NCI-H1105 treated with DMSO at 0.1 percent for 48 hours (cell line): Measurements from ENCODE around the gene TCF12.

Experiments
- DNase-seq: peaks from one replicate; lab custom pipeline; 2025; lab: John Stamatoyannopoulos, UW

The TCF12 gene

GRCh38 chr15:56918046-56918938 lies at the start of gene TCF12:
TSS of gene TCF12 (plus strand) at chr15:56918644. CDS start at chr15:56919914, 1,270 bp downstream.
- DNase-seq: peak; percentile 68

GRCh38 chr15:56869573-56869972 lies 48.9 kb upstream of the TCF12 start:
- DNase-seq: peak; percentile 6

GRCh38 chr15:56871185-56871584 lies 47.3 kb upstream of the TCF12 start:
- DNase-seq: no peak

GRCh38 chr15:56871867-56872266 lies 46.6 kb upstream of the TCF12 start:
- no peak for DNase-seq

- DNase-seq: no peak
Measured at GRCh38 chr15:56877255-56877970, 41.0 kb upstream of the TCF12 start.

DNA sequence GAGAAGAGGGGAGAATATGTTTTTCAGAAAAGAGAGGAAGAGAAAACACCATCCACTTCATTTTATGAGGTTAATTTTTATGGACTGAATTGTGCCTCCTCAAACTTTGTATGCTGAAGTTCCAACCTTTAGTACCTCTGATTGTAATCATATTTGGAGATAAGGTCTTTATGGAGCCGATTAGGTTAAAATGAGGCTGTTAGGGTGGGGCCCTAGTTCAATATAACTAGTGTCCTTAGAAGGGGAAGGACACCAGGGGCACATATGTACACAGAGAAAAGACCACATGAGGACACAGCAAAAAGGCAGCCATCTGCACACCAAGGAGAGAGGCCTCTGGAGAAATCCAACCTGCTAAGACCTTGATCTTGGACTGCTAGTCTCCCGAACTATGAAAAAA lies 38.9 kb upstream of the TCF12 start:
- no peak for DNase-seq

GRCh38 chr15:56883088-56883487 lies 35.4 kb upstream of the TCF12 start:
- DNase-seq: no peak

DNA sequence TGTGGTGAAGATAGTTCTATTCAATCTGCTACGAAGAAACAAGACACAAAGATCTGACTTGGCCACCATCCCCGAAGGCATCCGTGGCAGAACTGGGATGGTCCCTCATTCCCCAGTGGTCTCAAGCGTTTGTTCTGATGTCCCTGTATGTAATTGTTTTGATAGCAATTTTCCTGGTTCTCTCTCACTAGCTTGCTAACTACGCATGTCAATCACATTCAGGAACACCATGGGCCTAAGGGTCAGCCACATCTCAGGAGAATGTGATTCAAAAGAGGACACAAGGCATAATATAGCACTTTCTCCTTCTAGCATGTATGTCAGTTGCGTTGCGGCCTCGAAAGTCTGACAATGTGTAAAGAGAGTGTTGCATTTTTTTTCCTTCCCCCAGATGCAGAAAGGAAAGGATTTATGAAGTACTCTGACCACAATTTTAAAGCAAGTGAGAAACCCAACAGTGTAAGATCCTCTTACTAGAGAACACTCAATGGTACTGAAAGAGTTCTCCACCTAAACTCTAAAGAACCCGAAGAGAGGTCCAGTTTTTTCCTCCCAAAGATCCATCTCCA lies 32.0 kb upstream of the TCF12 start:
- DNase-seq: no peak

GRCh38 chr15:56886932-56887781 lies 31.3 kb upstream of the TCF12 start:
- peak; percentile 82 for DNase-seq

DNA sequence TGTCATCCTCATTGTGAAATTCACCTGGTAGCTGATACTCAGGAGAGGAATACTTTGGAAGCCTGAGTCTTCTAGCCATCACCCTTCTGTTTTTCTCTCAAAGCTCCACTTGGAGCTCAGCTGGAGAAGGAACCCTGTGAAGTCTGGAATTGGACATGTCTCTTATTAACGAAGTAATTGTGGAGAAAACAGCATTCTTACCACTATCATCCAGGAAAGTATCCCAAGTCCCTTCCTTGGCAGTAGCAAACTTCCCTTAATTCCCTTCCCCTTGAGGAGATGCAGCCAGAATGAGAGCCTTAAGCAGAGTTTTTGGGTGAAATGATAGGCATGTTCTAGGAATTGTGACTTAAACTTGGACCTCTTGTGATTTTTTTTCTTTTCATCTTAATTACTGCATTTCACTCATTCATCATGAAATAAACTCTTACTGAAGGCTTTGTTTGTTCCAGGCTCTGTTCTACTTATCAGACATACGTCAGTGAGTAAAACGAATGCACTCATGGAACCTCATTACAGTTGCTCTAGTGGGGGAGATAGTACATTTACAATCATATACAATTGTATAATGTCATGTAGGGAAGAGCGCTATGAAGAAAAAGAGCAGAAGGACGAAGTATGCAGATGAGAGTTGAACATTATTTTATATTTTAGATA lies 30.5 kb upstream of the TCF12 start:
- no peak for DNase-seq

DNA sequence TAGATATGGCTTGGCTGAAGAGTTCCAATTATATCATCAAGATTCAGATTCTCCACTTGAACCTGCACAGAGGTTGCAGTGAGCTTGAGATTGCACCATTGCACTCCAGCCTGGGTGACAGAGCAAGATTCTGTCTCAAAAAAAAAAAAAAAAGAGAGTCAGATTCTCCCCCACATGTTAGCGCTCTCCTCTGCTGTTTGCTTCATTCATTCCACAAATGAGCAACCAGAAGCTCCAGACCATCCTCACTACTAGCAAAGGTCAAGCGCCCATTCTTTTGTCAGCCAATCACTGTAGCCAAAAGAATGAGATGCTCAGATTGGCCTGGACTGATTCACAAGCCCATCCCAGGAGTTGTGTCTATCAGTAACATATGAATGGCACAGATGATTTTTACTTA lies 28.4 kb upstream of the TCF12 start:
- no peak for DNase-seq

- no peak for DNase-seq
Measured at GRCh38 chr15:56891852-56892440, 26.5 kb upstream of the TCF12 start.

DNA sequence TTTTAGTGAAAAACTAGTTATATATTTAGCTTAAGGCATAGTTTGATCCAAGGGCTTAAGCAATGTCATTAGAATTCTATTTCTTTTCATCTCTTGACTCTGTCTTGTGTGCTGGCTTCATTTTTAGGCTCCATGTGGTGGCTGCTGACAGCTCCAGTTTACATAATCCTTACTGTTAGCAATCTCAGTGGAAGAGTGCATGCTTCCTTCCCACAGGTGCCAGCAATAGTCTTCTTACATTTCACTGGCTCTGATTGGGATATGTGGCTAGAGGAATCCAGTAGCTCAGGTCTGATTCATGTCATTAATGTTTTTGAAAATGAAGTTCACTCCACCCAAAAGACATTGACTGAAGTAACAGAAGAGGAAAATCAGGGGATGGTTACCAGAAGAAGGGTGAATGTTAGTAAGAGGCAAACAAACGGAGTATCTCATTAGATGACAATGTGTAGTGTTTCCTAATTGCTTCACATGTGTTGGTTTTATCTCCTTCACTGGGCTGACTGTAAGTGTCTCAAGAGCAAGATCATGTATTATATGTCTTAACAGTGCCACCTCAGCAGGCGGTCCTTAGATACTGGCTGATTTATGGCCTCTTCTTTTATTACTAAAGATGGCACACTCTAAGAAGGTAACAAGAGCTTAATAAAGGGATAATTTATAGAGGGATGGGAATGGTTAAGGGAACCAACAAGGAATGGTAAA lies 25.6 kb upstream of the TCF12 start:
- DNase-seq: no peak

DNA sequence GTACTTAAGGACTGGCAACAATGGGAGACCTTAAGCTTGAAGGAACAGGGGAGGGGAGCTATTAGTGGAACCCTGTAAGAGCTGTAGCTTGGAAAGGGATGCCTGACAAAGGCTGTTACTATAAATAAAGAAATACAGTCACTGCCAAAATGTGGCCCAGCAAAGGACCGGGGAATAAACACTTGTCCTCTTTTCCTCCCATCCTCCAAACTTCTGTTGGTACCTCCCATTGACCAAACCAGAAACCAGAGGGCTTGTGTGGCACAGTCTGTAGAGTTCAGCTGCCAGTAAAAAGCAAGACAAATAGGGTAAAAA lies 25.1 kb upstream of the TCF12 start:
- no peak for DNase-seq

DNA sequence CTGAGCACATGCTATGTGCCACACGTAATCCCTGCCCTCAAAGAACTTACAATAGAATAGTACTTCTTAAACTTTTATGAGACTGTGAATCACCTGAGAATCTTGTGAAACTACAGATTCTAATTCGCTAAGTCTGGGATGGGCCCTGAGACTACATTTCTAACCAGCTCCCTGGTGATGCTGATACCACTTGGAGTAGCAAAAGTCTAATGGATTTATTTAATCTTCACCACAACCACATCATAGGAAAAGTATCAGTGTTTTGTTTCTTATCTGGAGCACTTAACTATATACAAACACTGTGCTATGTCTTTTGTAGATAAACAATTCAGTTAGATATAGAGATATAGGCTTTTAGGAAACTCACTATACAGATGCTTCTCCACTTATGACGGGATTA lies 23.8 kb upstream of the TCF12 start:
- DNase-seq: no peak

DNA sequence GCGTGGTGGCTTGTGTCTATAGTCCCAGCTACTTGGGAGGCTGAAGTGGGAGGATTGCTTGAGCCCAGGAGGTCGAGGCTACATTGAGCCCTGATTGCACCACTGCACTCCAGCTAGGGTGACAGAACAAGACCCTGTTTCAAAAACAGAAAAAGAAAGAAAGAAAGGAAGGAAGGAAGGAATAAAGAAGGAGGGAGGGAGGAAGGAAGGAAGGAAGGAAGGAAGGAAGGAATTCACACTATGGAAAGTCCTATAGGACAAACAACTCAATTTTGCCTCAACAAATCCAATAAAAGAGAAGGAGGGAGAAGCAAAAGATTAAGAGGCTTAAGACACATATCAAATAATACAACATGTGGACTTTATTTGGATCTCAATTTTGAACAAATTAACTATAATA lies 16.5 kb upstream of the TCF12 start:
- DNase-seq: no peak

DNA sequence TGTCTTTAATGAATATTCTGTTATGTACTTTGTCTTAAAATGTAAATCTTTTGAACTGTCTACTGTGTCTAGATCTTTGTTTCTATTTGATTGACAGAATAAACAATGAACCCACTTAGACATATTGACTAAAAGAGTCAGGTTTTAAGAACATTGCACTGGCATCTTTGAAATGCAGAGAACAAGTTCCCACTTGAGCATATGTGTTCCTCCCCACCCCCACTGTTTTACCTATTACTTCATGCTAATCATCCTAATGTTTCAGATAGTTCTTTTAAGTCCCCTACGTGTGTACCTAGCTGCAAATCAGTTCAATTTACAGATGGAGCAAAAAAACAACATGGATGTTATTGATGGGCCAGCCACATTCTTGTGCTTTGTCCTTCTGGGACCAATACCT lies 11.7 kb upstream of the TCF12 start:
- DNase-seq: no peak

- DNase-seq: no peak
Measured at GRCh38 chr15:56910801-56911200, 7.6 kb upstream of the TCF12 start.

- DNase-seq: no peak
Measured at GRCh38 chr15:56913241-56913640, 5.2 kb upstream of the TCF12 start.

DNA sequence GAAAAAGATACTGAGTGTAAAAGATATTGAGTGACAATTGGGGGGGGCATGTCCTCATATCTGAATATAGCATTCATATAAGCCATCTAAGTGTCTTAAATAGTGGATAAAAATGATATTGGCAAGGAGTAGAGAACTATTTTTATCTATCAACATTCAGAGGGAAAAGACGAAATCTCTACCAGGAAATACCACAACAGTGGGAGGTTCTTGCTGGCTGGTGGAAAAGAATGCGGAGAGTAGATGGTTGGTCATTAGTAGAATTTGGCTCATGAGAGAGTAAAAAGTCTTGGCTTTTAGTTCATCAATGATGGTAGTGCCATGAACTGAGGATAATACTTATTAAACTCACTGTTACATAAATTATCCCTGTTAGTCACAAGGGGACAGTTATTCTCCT lies 4.8 kb upstream of the TCF12 start:
- no peak for DNase-seq

DNA sequence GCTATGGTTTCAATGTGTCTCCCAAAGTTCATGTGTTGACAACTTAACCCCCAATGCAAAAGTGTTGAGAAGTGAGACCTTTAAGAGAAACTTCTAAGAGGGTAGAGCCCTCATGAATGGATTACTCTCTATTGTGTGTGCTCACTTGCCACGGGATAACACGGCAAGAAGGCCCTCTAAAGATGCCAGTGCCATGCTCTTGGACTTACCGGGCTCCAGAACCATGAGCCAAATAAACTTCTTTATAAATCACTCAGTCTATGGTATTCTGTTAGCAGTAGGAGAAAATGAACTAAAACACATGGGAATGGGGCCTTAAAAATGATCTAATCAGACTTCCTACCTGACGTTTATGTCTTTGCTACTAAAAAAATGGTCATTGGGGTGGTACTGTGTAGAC lies 2.6 kb upstream of the TCF12 start:
- no peak for DNase-seq
